Mononuclear cell (primary cell): ENCODE data around the gene KRTAP25-1. TPM values are rescaled to one million over a fixed set of nuclear protein-coding genes. Genes with fewer than 3 reads are reported as not detected.

Experiments used
- H3K27me3 ChIP-seq: 2 replicates; pipeline ENCODE4 v1.6.0; 2011; ENCODE audit warnings: low read length, control low read depth; ENCODE audit not compliant: insufficient read depth
- H3K4me1 ChIP-seq: 2 replicates; pipeline ENCODE4 v1.5.1; 2011; ENCODE audit warnings: mild to moderate bottlenecking, low read length, control low read depth; ENCODE audit not compliant: insufficient read depth
- H3K4me3 ChIP-seq: 2 replicates; pipeline ENCODE4 v1.5.1; 2011; ENCODE audit warnings: mild to moderate bottlenecking, low read length, moderate library complexity
- H3K9me3 ChIP-seq: 2 replicates; pipeline ENCODE4 v1.5.1; 2011; ENCODE audit warnings: low read depth, mild to moderate bottlenecking, control low read depth, low read length
- total RNA-seq: library from RNA; depleted of rRNA; stranded (reverse); fragments of >200 nt; gene quantifications from one replicate; pipeline ENCODE4 v1.2.3, GENCODE V29; 2012

KRTAP25-1 gene
- not detected for total RNA-seq

DNA sequence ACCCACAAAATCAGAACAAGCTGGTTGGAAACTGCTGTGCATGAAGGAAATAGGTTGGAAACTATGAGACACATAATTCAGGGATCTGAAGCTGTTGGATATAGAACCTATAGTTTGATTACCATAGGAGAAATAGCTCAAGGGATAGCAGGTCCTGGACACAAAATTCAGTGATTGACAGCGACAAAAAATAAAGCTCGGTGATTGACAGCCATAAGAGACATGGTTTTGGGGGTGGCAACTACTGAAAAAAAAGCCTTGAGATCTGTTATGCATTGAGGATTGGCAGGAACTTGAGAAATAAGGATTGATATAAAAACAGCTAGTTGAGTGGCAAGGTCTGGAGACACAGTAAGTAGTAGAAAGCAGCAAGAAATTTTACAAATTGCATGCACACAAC, at the start of gene KRTAP25-1:
TSS of gene KRTAP25-1 (minus strand) at position 300 of the 400 bp plus-strand sequence. CDS start at position 276, 24 bp downstream.
- no peaks in the 10 kb centered on the region for H3K9me3 ChIP-seq
- H3K27me3 ChIP-seq = no peaks in the 10 kb centered on the region
- no peak within 1 kb of the TSS for H3K4me3 ChIP-seq
- H3K4me1 ChIP-seq = no peaks in the 10 kb centered on the region

DNA sequence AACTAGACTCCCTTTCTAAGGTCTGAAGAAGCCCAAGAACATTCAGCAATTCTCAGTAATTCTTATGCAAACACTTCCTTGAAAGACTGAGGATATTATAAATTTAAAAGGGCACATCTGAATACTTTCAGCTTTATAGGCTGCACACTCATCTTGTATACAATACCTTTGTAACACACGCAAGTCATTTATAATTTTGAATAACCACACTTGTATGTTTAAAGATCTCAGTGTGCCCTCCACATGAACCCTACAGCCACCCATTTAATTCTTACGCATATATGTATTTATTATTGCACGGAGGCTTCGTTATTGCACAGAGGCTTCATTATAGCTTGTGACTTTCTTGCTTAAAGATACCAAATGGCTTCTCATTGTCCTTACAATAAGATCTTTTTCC, 49.4 kb upstream of the KRTAP25-1 start:
- H3K9me3 ChIP-seq = no peaks in the 10 kb centered on the region
- H3K4me1 ChIP-seq = no peaks in the 10 kb centered on the region
- no peak overlapping the region for H3K4me3 ChIP-seq
- no peaks in the 10 kb centered on the region for H3K27me3 ChIP-seq

- Histone ChIP-seq H3K4me1 (no peaks in the 10 kb centered on the region), H3K4me3 (no peak overlapping the region), H3K27me3 (no peaks in the 10 kb centered on the region), H3K9me3 (no peaks in the 10 kb centered on the region)
Observed at GRCh38 chr21:30337772-30338171, 48.5 kb upstream of the KRTAP25-1 start.

DNA sequence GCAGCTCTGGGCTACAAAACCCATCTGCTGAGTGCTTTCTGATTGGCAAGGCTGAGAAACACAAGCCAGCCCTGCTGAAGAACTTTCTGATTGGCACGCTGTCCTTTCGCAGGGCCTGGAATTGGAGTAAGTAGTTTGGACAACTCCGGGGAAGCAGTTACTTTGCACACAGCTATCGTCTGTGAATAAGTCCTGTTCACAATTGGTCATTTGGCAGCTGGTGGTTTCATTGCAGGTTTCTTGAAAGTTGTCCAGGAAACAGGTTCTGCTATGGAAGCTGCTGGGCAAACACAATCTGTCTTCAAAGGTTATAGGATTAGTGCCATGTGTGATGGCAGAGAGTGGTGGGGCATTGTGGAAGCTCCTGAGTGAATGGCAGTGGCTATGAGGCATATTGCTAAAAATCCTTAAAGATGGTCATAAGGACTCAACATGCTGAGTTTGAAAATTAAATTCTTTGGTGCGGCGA, 48.0 kb upstream of the KRTAP25-1 start, which contains the start of gene KRTAP27-1:
TSS of gene KRTAP27-1 (minus strand) at position 419 of the 469 bp plus-strand sequence. CDS start at position 393, 26 bp downstream.
- H3K9me3 ChIP-seq = no peaks in the 10 kb centered on the region
- no peaks in the 10 kb centered on the region for H3K27me3 ChIP-seq
- no peak within 1 kb of the TSS for H3K4me3 ChIP-seq
- H3K4me1 ChIP-seq = no peaks in the 10 kb centered on the region

- Histone ChIP-seq H3K27me3 (no peaks in the 10 kb centered on the region), H3K4me1 (no peaks in the 10 kb centered on the region), H3K4me3 (no peak overlapping the region), H3K9me3 (no peaks in the 10 kb centered on the region)
Observed at GRCh38 chr21:30336596-30336995, 47.3 kb upstream of the KRTAP25-1 start.

- Histone ChIP-seq H3K27me3 (no peaks in the 10 kb centered on the region), H3K4me1 (no peaks in the 10 kb centered on the region), H3K4me3 (no peak overlapping the region), H3K9me3 (no peaks in the 10 kb centered on the region)
Observed at GRCh38 chr21:30333736-30334135, 44.4 kb upstream of the KRTAP25-1 start.

DNA sequence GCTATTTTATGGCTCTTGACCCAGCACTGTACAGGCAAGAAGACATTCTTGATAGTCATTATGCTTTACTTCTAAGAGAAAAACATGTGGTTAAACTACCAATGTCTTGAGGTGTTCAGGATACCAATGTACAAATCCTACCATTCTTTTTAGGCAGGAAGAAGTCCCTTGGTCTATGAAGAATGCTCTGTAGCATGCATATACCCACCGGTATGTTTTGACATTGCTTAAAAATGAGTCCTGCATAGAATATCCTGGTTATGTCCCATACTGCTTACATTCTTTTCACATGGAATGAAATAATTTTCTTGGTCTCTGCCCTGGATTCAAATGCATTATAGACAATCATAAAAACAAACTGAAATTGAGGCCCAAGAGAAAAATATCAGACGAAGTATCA, 43.4 kb upstream of the KRTAP25-1 start:
- Histone ChIP-seq H3K27me3 (no peaks in the 10 kb centered on the region), H3K4me3 (no peak overlapping the region), H3K9me3 (peaks cover 1% of the 10 kb centered on the region), H3K4me1 (no peaks in the 10 kb centered on the region)

GRCh38 chr21:30329203-30329875, 40.0 kb upstream of the KRTAP25-1 start:
- Histone ChIP-seq H3K27me3 (no peaks in the 10 kb centered on the region), H3K9me3 (peaks cover 12% of the 10 kb centered on the region), H3K4me3 (no peak overlapping the region), H3K4me1 (no peaks in the 10 kb centered on the region)

- Histone ChIP-seq H3K4me1 (no peaks in the 10 kb centered on the region), H3K9me3 (peaks cover 12% of the 10 kb centered on the region), H3K27me3 (no peaks in the 10 kb centered on the region), H3K4me3 (no peak overlapping the region)
Observed at GRCh38 chr21:30326390-30326789, 37.1 kb upstream of the KRTAP25-1 start.

- no peaks in the 10 kb centered on the region for H3K4me1 ChIP-seq
- no peak within 1 kb of the TSS for H3K4me3 ChIP-seq
- H3K27me3 ChIP-seq = no peaks in the 10 kb centered on the region
- no peaks in the 10 kb centered on the region for H3K9me3 ChIP-seq
Observed at GRCh38 chr21:30320215-30320614, 30.9 kb upstream of the KRTAP25-1 start, which contains the start of gene KRTAP26-1. Gene KRTAP26-1, minus strand, starts transcription at chr21:30320315. Its CDS starts 280 bp downstream, at chr21:30320035.

DNA sequence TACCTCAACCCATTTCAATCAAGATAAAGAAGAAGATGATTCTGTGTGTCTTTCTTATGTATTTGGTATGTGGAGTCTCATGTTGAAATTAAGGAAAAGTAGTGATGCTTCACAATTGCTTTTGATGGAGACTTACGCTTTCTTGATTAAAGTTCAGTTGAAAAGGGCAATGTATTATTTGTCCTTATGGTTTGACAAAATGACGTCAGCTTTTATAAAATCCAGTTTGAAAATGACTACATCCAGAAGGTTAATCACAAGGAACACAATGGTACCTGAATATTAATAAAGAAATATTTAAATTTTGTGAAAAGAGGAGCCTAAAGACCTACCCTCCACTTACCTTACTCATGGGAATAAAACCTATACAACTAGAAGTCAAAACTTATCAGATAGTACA, 26.4 kb upstream of the KRTAP25-1 start:
- H3K4me3 ChIP-seq = no peak overlapping the region
- H3K27me3 ChIP-seq = no peaks in the 10 kb centered on the region
- H3K9me3 ChIP-seq = no peaks in the 10 kb centered on the region
- no peaks in the 10 kb centered on the region for H3K4me1 ChIP-seq

DNA sequence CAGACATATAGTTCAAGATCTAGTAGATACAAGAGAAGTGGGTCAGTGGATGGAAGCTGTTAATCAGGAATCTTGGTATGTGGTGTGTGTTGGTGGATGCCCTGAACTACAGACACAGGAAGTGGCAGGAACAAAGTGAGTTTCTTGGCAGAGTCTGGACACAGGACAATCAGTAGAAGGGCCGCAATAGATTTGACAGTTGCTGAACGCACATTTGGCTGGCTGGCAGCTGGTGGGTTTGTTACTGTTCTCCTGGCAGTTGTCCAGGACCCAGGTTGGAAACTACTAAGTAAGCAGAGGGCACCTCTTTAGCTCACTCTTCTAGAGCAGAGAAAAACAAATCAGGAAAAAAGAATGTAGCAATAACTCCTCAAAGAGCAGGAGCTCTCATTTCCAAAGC, 17.6 kb upstream of the KRTAP25-1 start:
- Histone ChIP-seq H3K4me1 (no peaks in the 10 kb centered on the region), H3K9me3 (no peaks in the 10 kb centered on the region), H3K4me3 (no peak overlapping the region), H3K27me3 (no peaks in the 10 kb centered on the region)

GRCh38 chr21:30305136-30305535, 15.8 kb upstream of the KRTAP25-1 start:
- Histone ChIP-seq H3K4me3 (no peak overlapping the region), H3K9me3 (no peaks in the 10 kb centered on the region), H3K27me3 (no peaks in the 10 kb centered on the region), H3K4me1 (no peaks in the 10 kb centered on the region)

DNA sequence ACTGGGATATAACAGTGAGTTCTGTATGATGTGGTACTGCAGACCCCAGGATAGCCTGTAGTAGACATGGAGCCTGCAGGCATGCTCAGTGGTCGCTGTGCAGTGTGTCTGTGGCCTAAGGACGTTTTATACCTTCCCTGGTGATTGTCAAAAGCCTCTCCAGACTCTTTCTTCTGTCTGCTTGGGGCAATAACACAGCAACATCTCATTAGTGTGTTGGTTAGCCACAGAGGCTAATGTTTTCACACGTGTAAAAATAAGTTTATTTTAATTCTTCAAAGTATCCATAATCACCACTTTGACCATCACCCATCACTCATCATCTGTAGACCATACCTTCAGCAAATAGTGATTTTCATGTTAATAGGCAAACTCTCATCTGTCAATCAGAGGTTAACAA, 6.5 kb downstream of the KRTAP25-1 start, which contains the start of gene KRTAP24-1:
TSS of gene KRTAP24-1 (minus strand) at position 101 of the 400 bp plus-strand sequence. CDS start at position 83, 18 bp downstream.
- H3K9me3 ChIP-seq = no peaks in the 10 kb centered on the region
- no peaks in the 10 kb centered on the region for H3K4me1 ChIP-seq
- no peaks in the 10 kb centered on the region for H3K27me3 ChIP-seq
- H3K4me3 ChIP-seq = no peak within 1 kb of the TSS

DNA sequence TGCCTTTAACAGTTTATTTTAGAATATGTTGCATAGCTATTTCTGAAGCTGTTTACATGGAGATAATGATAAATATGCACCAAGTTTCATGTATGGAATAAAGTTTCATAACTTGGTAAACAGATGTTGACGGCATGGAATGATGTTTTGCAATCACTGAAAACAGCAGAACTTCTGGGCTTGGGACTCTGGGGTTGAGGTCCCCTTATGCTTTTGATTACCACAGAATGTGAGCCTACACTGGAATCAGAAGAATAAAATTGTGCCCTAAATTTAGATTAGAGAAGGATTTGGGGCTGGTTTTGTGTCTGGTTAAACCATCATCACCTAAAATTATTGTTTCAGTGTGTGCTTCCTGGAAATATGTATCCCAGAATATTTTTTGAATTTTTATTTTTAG, 17.7 kb downstream of the KRTAP25-1 start:
- Histone ChIP-seq H3K9me3 (no peaks in the 10 kb centered on the region), H3K27me3 (no peaks in the 10 kb centered on the region), H3K4me1 (no peaks in the 10 kb centered on the region), H3K4me3 (no peak overlapping the region)

GRCh38 chr21:30271156-30271555, 18.2 kb downstream of the KRTAP25-1 start:
- H3K4me1 ChIP-seq = no peaks in the 10 kb centered on the region
- H3K9me3 ChIP-seq = no peaks in the 10 kb centered on the region
- H3K27me3 ChIP-seq = no peaks in the 10 kb centered on the region
- no peak overlapping the region for H3K4me3 ChIP-seq
